Bronchial epithelial cell (primary cell): ENCODE measurements around the gene CYP21A2. TPM values are rescaled to one million over a fixed set of nuclear protein-coding genes. Genes with fewer than 3 reads are reported as not detected.
"Not testable (repeated sequence)": the region's sequence is repeated elsewhere in the genome, so short reads cannot be mapped to it uniquely, and the experiment has no call there.

Experiments
- DNase-seq: peaks from one replicate; pipeline ENCODE4 v3.0.0-alpha.2; 2010; ENCODE audit warnings: low read depth
- FAIRE-seq: peaks from 2 replicates; lab custom pipeline; 2011; peaks lifted over from hg19 to GRCh38; lab: Jason Lieb, UNC
- H3K27me3 ChIP-seq: 2 replicates; pipeline ENCODE4 v1.5.1; 2011; ENCODE audit warnings: low read length; ENCODE audit not compliant: control insufficient read depth, insufficient read depth
- H3K36me3 ChIP-seq: 2 replicates; pipeline ENCODE4 v1.5.1; 2011; ENCODE audit warnings: low read length; ENCODE audit not compliant: control insufficient read depth, insufficient read depth
- H3K4me3 ChIP-seq: 2 replicates; pipeline ENCODE4 v1.5.1; 2011; ENCODE audit warnings: mild to moderate bottlenecking, low read depth, low read length, control low read depth
- total RNA-seq: library from RNA; depleted of rRNA; stranded (reverse); fragments of >200 nt; gene quantifications from 2 replicates; pipeline ENCODE4 v1.2.1, GENCODE V29; 2014
- TF ChIP-seq, protein P1 (sequence below): IDR thresholded peaks from 2 replicates; pipeline ENCODE4 v1.5.1; 2011; ENCODE audit warnings: mild to moderate bottlenecking, moderate library complexity, low read length, control low read depth, inconsistent platforms; ENCODE audit not compliant: insufficient read depth, severe bottlenecking

The CYP21A2 gene
- total RNA-seq, 1 donor from 2014 or later, result not detected

GRCh38 chr6:32041050-32041321, 2.8 kb downstream of the CYP21A2 start:
- not testable (repeated sequence) for H3K4me3 ChIP-seq, FAIRE-seq, H3K36me3 ChIP-seq, H3K27me3 ChIP-seq, DNase-seq

DNA sequence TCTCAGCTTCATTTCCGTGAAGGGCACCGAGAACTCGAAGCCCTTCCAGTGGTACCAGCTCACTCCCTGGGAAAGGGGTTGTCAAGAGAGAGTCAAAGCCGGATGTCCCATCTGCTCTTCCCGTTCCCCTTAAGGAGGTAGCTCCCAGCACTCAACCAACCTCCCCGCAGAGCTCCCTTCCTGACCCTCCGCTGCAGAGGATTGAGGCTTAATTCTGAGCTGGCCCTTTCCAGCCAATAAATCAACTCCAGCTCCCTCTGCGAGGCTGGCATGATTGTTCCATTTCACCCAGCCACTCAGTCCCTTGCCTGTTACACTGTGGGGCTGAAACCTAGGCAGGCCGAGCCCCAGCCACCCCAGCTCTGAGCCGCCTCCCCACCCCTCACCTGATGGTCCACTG, 3.2 kb downstream of the CYP21A2 start:
- not testable (repeated sequence) for FAIRE-seq, H3K27me3 ChIP-seq, H3K36me3 ChIP-seq, DNase-seq, H3K4me3 ChIP-seq

- not testable (repeated sequence) for FAIRE-seq, H3K4me3 ChIP-seq, H3K36me3 ChIP-seq, H3K27me3 ChIP-seq, DNase-seq
Measured at GRCh38 chr6:32042276-32042675, 4.1 kb downstream of the CYP21A2 start.

DNA sequence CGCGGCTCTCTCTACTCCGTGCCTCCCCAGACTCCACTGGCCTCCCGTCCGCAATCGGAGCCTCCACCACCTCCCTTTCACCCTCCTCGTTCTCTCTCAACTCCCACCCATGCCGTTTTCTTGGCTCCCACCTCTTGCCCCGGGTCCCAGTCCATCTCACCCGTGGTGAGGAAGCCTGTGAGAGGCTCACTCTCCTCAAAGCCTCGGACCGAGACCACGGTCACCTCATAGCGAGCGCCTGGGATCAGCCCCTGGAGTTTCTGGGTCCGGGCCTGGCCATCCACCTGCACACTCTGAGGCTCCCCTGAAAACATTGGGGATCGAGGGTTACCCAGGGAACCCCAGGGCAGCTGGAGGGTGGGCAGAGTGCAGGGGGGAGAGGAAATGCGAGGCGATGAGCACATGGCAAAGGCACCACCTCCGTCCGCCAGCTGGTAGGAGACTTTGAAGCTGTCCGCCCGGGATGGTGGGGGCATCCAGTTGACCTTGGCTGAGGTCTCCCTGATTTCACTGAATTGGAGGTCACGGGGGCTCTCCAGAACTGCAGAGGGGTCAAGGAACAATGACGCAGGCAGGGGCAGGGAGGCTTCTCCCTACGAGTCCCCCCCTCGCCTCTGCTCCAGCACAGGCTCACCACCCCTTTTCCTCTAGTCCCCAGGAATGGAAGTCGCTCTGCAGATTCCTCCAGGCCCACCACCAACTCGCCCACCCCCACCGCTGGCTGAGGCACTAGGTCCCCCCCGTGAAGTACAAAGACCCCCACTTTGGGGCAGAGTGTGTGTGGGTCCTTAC, 5.6 kb downstream of the CYP21A2 start:
- H3K36me3 ChIP-seq, H3K4me3 ChIP-seq, H3K27me3 ChIP-seq, DNase-seq, FAIRE-seq: not testable (repeated sequence)

DNA sequence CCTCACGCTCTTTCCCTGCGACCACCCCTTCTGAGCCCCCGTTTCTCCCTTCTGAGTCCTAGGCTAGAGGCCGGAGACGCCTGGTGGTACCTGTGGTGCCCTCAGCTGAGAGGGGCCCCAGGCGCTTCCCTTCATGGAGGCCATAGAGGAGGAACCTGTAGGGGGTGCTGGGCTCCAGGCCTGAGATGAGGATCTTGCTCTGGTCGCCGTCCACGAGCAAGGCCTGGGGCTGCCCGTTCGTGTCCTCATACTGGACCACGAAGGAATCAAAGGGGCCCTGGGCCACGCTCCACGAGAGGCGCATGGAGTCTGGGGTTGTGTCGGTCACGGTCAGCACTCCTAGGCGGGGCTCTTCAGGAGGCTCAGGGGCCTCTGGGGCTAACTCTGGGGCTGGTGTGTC, 6.7 kb downstream of the CYP21A2 start:
- FAIRE-seq, H3K27me3 ChIP-seq, DNase-seq, H3K36me3 ChIP-seq, H3K4me3 ChIP-seq: not testable (repeated sequence)

GRCh38 chr6:32045811-32046449, 7.7 kb downstream of the CYP21A2 start:
- TF ChIP-seq, protein P1, sequence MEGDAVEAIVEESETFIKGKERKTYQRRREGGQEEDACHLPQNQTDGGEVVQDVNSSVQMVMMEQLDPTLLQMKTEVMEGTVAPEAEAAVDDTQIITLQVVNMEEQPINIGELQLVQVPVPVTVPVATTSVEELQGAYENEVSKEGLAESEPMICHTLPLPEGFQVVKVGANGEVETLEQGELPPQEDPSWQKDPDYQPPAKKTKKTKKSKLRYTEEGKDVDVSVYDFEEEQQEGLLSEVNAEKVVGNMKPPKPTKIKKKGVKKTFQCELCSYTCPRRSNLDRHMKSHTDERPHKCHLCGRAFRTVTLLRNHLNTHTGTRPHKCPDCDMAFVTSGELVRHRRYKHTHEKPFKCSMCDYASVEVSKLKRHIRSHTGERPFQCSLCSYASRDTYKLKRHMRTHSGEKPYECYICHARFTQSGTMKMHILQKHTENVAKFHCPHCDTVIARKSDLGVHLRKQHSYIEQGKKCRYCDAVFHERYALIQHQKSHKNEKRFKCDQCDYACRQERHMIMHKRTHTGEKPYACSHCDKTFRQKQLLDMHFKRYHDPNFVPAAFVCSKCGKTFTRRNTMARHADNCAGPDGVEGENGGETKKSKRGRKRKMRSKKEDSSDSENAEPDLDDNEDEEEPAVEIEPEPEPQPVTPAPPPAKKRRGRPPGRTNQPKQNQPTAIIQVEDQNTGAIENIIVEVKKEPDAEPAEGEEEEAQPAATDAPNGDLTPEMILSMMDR, result no peak
- Histone ChIP-seq H3K36me3 (no peaks in the 10 kb centered on the region), H3K4me3 (no peak overlapping the region), H3K27me3 (peaks cover 3% of the 10 kb centered on the region)
- no peak for DNase-seq
- no peak for FAIRE-seq

DNA sequence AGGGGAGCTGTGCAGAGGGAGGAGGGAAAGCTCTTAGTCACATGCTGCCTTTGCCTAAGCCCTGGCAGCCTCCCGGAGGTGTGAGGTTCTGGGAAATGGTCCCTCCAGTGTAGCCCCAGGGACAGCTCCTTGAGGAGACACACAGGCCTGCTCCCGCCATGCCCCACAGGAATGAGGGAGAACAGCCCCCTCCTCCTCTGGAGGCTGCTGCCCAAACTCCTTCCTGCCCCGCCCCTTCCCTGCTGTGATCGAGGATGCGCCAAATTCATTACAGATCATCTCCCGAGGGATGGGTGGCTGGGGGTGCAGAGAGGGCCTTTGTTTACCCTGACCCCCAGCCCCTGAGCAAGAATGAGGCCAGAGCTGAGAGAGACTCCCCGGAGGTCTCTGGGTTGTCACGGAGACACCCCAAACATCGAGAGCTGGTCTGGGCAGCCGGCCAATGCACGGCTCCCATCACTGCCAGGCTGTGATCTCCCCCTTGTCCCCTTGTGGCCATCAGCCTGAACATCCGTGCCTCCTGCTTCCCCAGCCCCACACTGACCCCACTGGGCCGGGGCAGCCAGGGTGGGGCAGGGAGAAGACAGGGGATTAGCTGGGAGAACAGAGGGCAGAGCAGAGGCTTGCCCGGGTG, 8.4 kb downstream of the CYP21A2 start:
- TF ChIP-seq, protein P1, result no peak
- FAIRE-seq (no peak), DNase-seq (no peak)
- H3K4me3 ChIP-seq, result no peak overlapping the region
- H3K27me3 ChIP-seq, result peaks cover 3% of the 10 kb centered on the region
- no peaks in the 10 kb centered on the region for H3K36me3 ChIP-seq

- Histone ChIP-seq H3K27me3 (peaks cover 3% of the 10 kb centered on the region), H3K4me3 (no peak overlapping the region), H3K36me3 (no peaks in the 10 kb centered on the region)
- FAIRE-seq (no peak), DNase-seq (no peak)
- TF ChIP-seq, protein P1, result no peak
Measured at GRCh38 chr6:32047084-32047478, 8.9 kb downstream of the CYP21A2 start.
